ENCODE data around the gene PJA1.

GRCh38 chrX:69146739-69147138 lies 18.5 kb downstream of the PJA1 start:
- TF ChIP-seq POLR2A (IDR thresholded peaks at IDR 0.05; ENCODE audit: low read length) (no peak), GATA1 (IDR thresholded peaks at IDR 0.05; ENCODE audit: low read depth, low read length) (no peak)
